K562 (cell line): Measurements from ENCODE around the gene CLEC4M. TPM values are rescaled to one million over a fixed set of nuclear protein-coding genes. Genes with fewer than 3 reads are reported as not detected.
A peak's percentile ranks its signal among the peaks of the same experiment; 100 is the strongest.

ENCODE experiments used
- ATAC-seq: fragments of 200-7000 bp; cut with Tn5 transposase; 3 replicates; pipeline ENCODE4 v1.9.1; 2020; ENCODE audit warnings: moderate library complexity
- BruUV-seq: library from RNA; stranded (reverse); fragments of 400-500 nt; replicated peaks from 2 replicates; lab custom pipeline; 2021; lab: Mats Ljungman, UMichigan
- CTCF ChIA-PET: fragments of 300-600 bp; formaldehyde crosslinking; extraction: SDS; loops from one replicate; lab custom pipeline; 2021; ENCODE audit warnings: low intra/inter-chr PET ratio; lab: Yijun Ruan, JAX
- POLR2A ChIA-PET: fragments of 300-600, 350-650 bp; sonication (Branson Sonifier 250); formaldehyde crosslinking; extraction: SDS; loops from one replicate; lab custom pipeline; 2021; ENCODE audit warnings: antibody characterized with exemption, inconsistent platforms; lab: Yijun Ruan, JAX
- DNase-seq, 4 experiments: peaks; one replicate each; pipeline versions ENCODE4 v3.0.0 to v3.0.0-alpha.2; 2011 to 2018; ENCODE audit warnings: low spot score in 3 of 4, mixed read lengths in 3 of 4; ENCODE audit errors: extremely low read depth in 1 of 4
- FAIRE-seq: peaks from 2 replicates; lab custom pipeline; 2011; peaks lifted over from hg19 to GRCh38; lab: Jason Lieb, UNC
- H2AFZ ChIP-seq: 2 replicates; pipeline ENCODE4 v1.6.0; 2011; ENCODE audit warnings: low read depth, low read length, control low read depth, inconsistent platforms
- H3K27ac ChIP-seq: fragments of 200-600 bp; 3 replicates; pipeline ENCODE4 v1.8.0; 2011; ENCODE audit warnings: low read depth, mild to moderate bottlenecking, control low read depth, inconsistent platforms, low read length, moderate library complexity, mixed read lengths; ENCODE audit errors: extremely low read depth
- H3K27me3 ChIP-seq, 2 experiments: fragments of 300-600 bp in 1 of 2; 2 replicates in 1 of 2; 3 replicates in 1 of 2; pipeline versions ENCODE4 v1.6.0 to v1.8.0; 2011; ENCODE audit warnings: inconsistent platforms in 2 of 2, low read length in 2 of 2, mild to moderate bottlenecking in 1 of 2, mixed read lengths in 1 of 2, moderate library complexity in 1 of 2; ENCODE audit not compliant: control insufficient read depth in 2 of 2, insufficient read depth in 2 of 2
- H3K36me3 ChIP-seq: fragments of 300-600 bp; 3 replicates; pipeline ENCODE4 v1.8.0; 2011; ENCODE audit warnings: mild to moderate bottlenecking, low read length, inconsistent platforms; ENCODE audit not compliant: control insufficient read depth, insufficient read depth
- H3K4me1 ChIP-seq, 2 experiments: fragments of 200-600 bp in 1 of 2; replicated peaks in 1 of 2; 2 replicates in 1 of 2; 3 replicates in 1 of 2; pipeline versions ENCODE4 v1.5.1 to v1.8.0; 2011; ENCODE audit warnings: inconsistent platforms in 2 of 2, low read length in 2 of 2, mild to moderate bottlenecking in 1 of 2, mixed read lengths in 1 of 2, moderate library complexity in 1 of 2; ENCODE audit not compliant: control insufficient read depth in 2 of 2, insufficient read depth in 2 of 2
- H3K4me2 ChIP-seq: 2 replicates; pipeline ENCODE4 v1.6.1; 2011; ENCODE audit warnings: low read length, control low read depth, inconsistent platforms, mixed read lengths; ENCODE audit not compliant: insufficient read depth
- H3K4me3 ChIP-seq: fragments of 200-600 bp; sonication (generic), shearing (Covaris generic); 2 replicates; pipeline ENCODE4 v1.5.1; 2016; ENCODE audit warnings: control low read depth, inconsistent platforms
- H3K79me2 ChIP-seq: fragments of 200-600 bp; 3 replicates; pipeline ENCODE4 v1.8.0; 2011; ENCODE audit warnings: low read length, inconsistent platforms; ENCODE audit not compliant: control insufficient read depth, insufficient read depth
- H3K9ac ChIP-seq, 2 experiments: 2 replicates each; pipeline versions ENCODE4 v1.6.0 to v1.6.1; 2011; ENCODE audit warnings: low read depth in 2 of 2, low read length in 2 of 2, control low read depth in 1 of 2, inconsistent platforms in 1 of 2, mild to moderate bottlenecking in 1 of 2, mixed read lengths in 1 of 2; ENCODE audit not compliant: insufficient read depth in 1 of 2
- H3K9me1 ChIP-seq: one replicate; pipeline ENCODE4 v1.6.0; 2011; ENCODE audit warnings: inconsistent platforms, mild to moderate bottlenecking, low read length, moderate library complexity; ENCODE audit not compliant: control insufficient read depth, insufficient read depth
- H3K9me3 ChIP-seq: replicated peaks from 2 replicates; pipeline ENCODE4 v1.5.1; 2011; ENCODE audit warnings: low read depth, low read length, inconsistent platforms; ENCODE audit not compliant: control insufficient read depth, insufficient read depth
- H4K20me1 ChIP-seq: replicated peaks from 2 replicates; pipeline ENCODE4 v1.6.1; 2011; ENCODE audit warnings: low read length, inconsistent platforms, mixed read lengths; ENCODE audit not compliant: control insufficient read depth, insufficient read depth
- BRD9 ChIP-seq: fragments of 450-650 bp; IDR thresholded peaks from 2 replicates; pipeline ENCODE4 v1.6.1; 2018; ENCODE audit warnings: low read depth; ENCODE audit not compliant: partially characterized antibody
- CCNT2 ChIP-seq: IDR thresholded peaks from 2 replicates; pipeline ENCODE4 v1.6.1; 2011; ENCODE audit warnings: borderline replicate concordance, low read depth, mild to moderate bottlenecking, moderate library complexity, mixed read lengths, low read length; ENCODE audit not compliant: insufficient read length; ENCODE audit errors: extremely low read depth
- CSDE1 ChIP-seq, 2 experiments: fragments of 450-650 bp; IDR thresholded peaks; 2 replicates each; pipeline ENCODE4 v1.6.1; 2016; ENCODE audit warnings: mild to moderate bottlenecking in 1 of 2
- NCOR1 ChIP-seq: fragments of 450-650 bp; IDR thresholded peaks from 2 replicates; pipeline ENCODE4 v1.6.1; 2016; ENCODE audit warnings: mild to moderate bottlenecking, moderate library complexity
- PHF20 ChIP-seq: fragments of 450-650 bp; IDR thresholded peaks from 2 replicates; pipeline ENCODE4 v1.6.1; 2018; ENCODE audit not compliant: partially characterized antibody
- SFPQ ChIP-seq: fragments of 200-400 bp; formaldehyde crosslinking; IDR thresholded peaks from 2 replicates; pipeline ENCODE4 v1.6.1; 2017; ENCODE audit warnings: mild to moderate bottlenecking, low read depth, low read length, moderate library complexity
- SPI1 ChIP-seq: IDR thresholded peaks from 2 replicates; pipeline ENCODE4 v1.6.1; 2011; ENCODE audit warnings: low read depth, low read length, control low read depth, borderline replicate concordance
- TBL1XR1 ChIP-seq, 2 experiments: IDR thresholded peaks; 2 replicates each; pipeline ENCODE4 v1.6.1; 2012; ENCODE audit warnings: improper control_type of control experiment in 2 of 2, low read length in 2 of 2, mild to moderate bottlenecking in 1 of 2
- TEAD1 ChIP-seq, 2 experiments: fragments of 450-650 bp in 1 of 2; sonication (generic) in 1 of 2; formaldehyde crosslinking; IDR thresholded peaks; 2 replicates each; pipeline versions ENCODE4 v1.4.0 to v1.8.0; 2020 to 2022; ENCODE audit warnings: mild to moderate bottlenecking in 2 of 2, missing genetic modification reagents in 1 of 2
- VEZF1 ChIP-seq: fragments of 200-800 bp; sonication (Bioruptor generic); IDR thresholded peaks from 2 replicates; pipeline ENCODE4 v1.6.1; 2017; ENCODE audit warnings: missing genetic modification characterization, missing compliant biosample characterization
- ZNF408 ChIP-seq: fragments of 250-450 bp; sonication (Bioruptor Pico); IDR thresholded peaks from 2 replicates; pipeline ENCODE4 v1.4.0; 2020; ENCODE audit warnings: low read depth, mild to moderate bottlenecking, moderate library complexity
- ZNF766 ChIP-seq: fragments of 200-800 bp; sonication (Bioruptor generic); conservative IDR thresholded peaks from 2 replicates; pipeline ENCODE4 v1.6.1; 2016; ENCODE audit warnings: missing genetic modification characterization, missing compliant biosample characterization
- WGBS: fragments of 100-300 bp; shearing (Covaris generic); methylation state at CpG from one replicate; pipeline ENCODE4 v1.1.6; 2016; ENCODE audit warnings: low coverage, mixed read lengths; ENCODE audit not compliant: insufficient coverage; ENCODE audit errors: missing lambda C conversion rate; 5-methylcytosine and 5-hydroxymethylcytosine counted together
- in situ Hi-C: fragments of 300-500 bp; cut with MboI; formaldehyde crosslinking; loops from 4 replicates; pipeline ENCODE4 v1.15.0; 2018; ENCODE audit warnings: inconsistent platforms, mixed read lengths
- intact Hi-C: fragments of 100-400 bp; cut with micrococcal nuclease; formaldehyde crosslinking; loops from 2 replicates; pipeline ENCODE4 v1.14.2; 2022
- polyA plus RNA-seq, 8 experiments: library from polyadenylated mRNA; depleted of rRNA in 4 of 8; stranded (reverse) in 5 of 8; unstranded in 3 of 8; fragments of >200 nt; fragmentation: Nextera tagmentation in 2 of 8; fragmentation: Illumina TruSeq in 1 of 8; extraction: Ambion mirVana in 2 of 8; extraction: Trizol in 1 of 8; gene quantifications; 2 replicates each; pipeline versions ENCODE4 v1.2.1 to v1.2.3, GENCODE V29; 2011 to 2014; ENCODE audit warnings: inconsistent platforms in 1 of 8, missing spikeins in 1 of 8
- total RNA-seq, 7 experiments: library from RNA; depleted of rRNA in 6 of 7; stranded (reverse); fragments of >200 nt in 6 of 7; fragmentation: Illumina TruSeq in 2 of 7; extraction: Trizol in 2 of 7; gene quantifications; 2 replicates each; pipeline versions ENCODE4 v1.2.1 to v1.2.3, GENCODE V29; 2011 to 2021; ENCODE audit warnings: low replicate concordance in 1 of 7

Gene CLEC4M
- total and polyA plus RNA-seq, 9 of the 15 experiments (the other 6 are each of a cell fraction or from before 2014, with no cell fraction given): 0.08 to 0.18 TPM; not detected in 7

- FAIRE-seq (no peak), ATAC-seq (no peak), DNase-seq (no peak)
- WGBS: 4% methylated on average over 3 of the region's 4 CpGs
- no peaks in the 10 kb centered on the region for H3K9me1 ChIP-seq
- TF ChIP-seq PHF20: no peak
- no peak for TF ChIP-seq VEZF1 (CRISPR knock-in tag)
- TF ChIP-seq CSDE1 (IDR thresholded peaks at IDR 0.05): no peak
- TF ChIP-seq BRD9: no peak
- H3K79me2 ChIP-seq: no peaks in the 10 kb centered on the region
- no peak overlapping the region for H3K27ac ChIP-seq
- BruUV-seq: no TSS peak
- no peaks in the 10 kb centered on the region for H4K20me1 ChIP-seq
- no peaks in the 10 kb centered on the region for H3K36me3 ChIP-seq
- H3K4me1 ChIP-seq: peaks cover 11 to 12% of the 10 kb centered on the region in 2 experiments; a peak in 4 of 5 replicates
- peaks cover 21 to 42% of the 10 kb centered on the region in 2 experiments; a peak in 4 of 5 replicates for H3K27me3 ChIP-seq
- H3K4me2 ChIP-seq: no peak overlapping the region
- in situ Hi-C loops: no loop called here
- no peak overlapping the region for H3K4me3 ChIP-seq
- CTCF ChIA-PET: no interaction called here
- no peak overlapping the region for H2AFZ ChIP-seq
- no peak overlapping the region for H3K9ac ChIP-seq
- POLR2A ChIA-PET: interaction anchor here (0.9 to 1.1 kb wide), 2 partner anchors 8 to 130 kb away, joined by 3 read pairs; no protein-coding TSS in a partner anchor
- H3K9me3 ChIP-seq: no peaks in the 10 kb centered on the region
- intact Hi-C loops: no loop called here
Observed at GRCh38 chr19:7767487-7767886, 4.4 kb downstream of the CLEC4M start.

GRCh38 chr19:7769171-7769570 lies 6.1 kb downstream of the CLEC4M start:
- no peaks in the 10 kb centered on the region for H3K36me3 ChIP-seq
- ATAC-seq (0 out of 3 replicates have a peak, but pooled peaks have one; percentile 32), FAIRE-seq (no peak), DNase-seq (no peak)
- peaks cover 2 to 5% of the 10 kb centered on the region in 2 experiments; a peak in 4 of 5 replicates for H3K4me1 ChIP-seq
- intact Hi-C loops: no loop called here
- CTCF ChIA-PET: no interaction called here
- H3K9me3 ChIP-seq: no peaks in the 10 kb centered on the region
- POLR2A ChIA-PET: no interaction called here
- no peak overlapping the region for H3K9ac ChIP-seq
- no peaks in the 10 kb centered on the region for H3K79me2 ChIP-seq
- no peak overlapping the region for H3K4me2 ChIP-seq
- in situ Hi-C loops: no loop called here
- H3K9me1 ChIP-seq: no peaks in the 10 kb centered on the region
- no peak overlapping the region for H3K27ac ChIP-seq
- no peak overlapping the region for H2AFZ ChIP-seq
- H4K20me1 ChIP-seq: no peaks in the 10 kb centered on the region
- WGBS: 6% methylated on average over 2 of the region's 2 CpGs
- no peak overlapping the region for H3K4me3 ChIP-seq
- peaks cover 21 to 46% of the 10 kb centered on the region in 2 experiments; a peak in 4 of 5 replicates for H3K27me3 ChIP-seq
- BruUV-seq: no TSS peak
- no peak for TF ChIP-seq TBL1XR1 (IDR thresholded peaks at IDR 0.05; ENCODE audit: low read length in 2 of 2)
- TF ChIP-seq CCNT2: no peak
- no peak for TF ChIP-seq ZNF766
- no peak for TF ChIP-seq ZNF408 (CRISPR knock-in tag)
- TF ChIP-seq TEAD1 (CRISPR knock-in tag; IDR thresholded peaks at IDR 0.05): no peak
- TF ChIP-seq SPI1: no peak
- no peak for TF ChIP-seq NCOR1
- no peak for TF ChIP-seq SFPQ
